Astrocyte (in vitro differentiated cells and primary cell): ENCODE measurements around the gene KRTAP5-3. TPM values are rescaled to one million over a fixed set of nuclear protein-coding genes. Genes with fewer than 3 reads are reported as not detected.

Source experiments
- DNase-seq: peaks from one replicate; pipeline ENCODE4 v3.0.0-alpha.2; 2010; ENCODE audit warnings: low read depth
- FAIRE-seq: peaks from 2 replicates; lab custom pipeline; 2011; peaks lifted over from hg19 to GRCh38; lab: Jason Lieb, UNC
- H2AFZ ChIP-seq: 2 replicates; pipeline ENCODE4 v1.6.0; 2012; ENCODE audit warnings: low read depth, low read length, inconsistent platforms
- H3K27ac ChIP-seq: 2 replicates; pipeline ENCODE4 v1.5.1; 2011; ENCODE audit warnings: low read depth, low read length, inconsistent platforms
- H3K27me3 ChIP-seq: 2 replicates; pipeline ENCODE4 v1.6.0; 2011; ENCODE audit warnings: low read length, inconsistent platforms; ENCODE audit not compliant: insufficient read depth
- H3K36me3 ChIP-seq: 2 replicates; pipeline ENCODE4 v1.5.1; 2011; ENCODE audit warnings: low read length, inconsistent platforms; ENCODE audit not compliant: insufficient read depth
- H3K4me1 ChIP-seq: 2 replicates; pipeline ENCODE4 v1.5.1; 2011; ENCODE audit warnings: low read length, inconsistent platforms; ENCODE audit not compliant: insufficient read depth
- H3K4me2 ChIP-seq: 2 replicates; pipeline ENCODE4 v1.6.0; 2012; ENCODE audit warnings: low read length, inconsistent platforms
- H3K4me3 ChIP-seq: 2 replicates; pipeline ENCODE4 v1.5.1; 2011; ENCODE audit warnings: low read depth, mild to moderate bottlenecking, low read length, inconsistent platforms; ENCODE audit not compliant: insufficient read depth
- H3K79me2 ChIP-seq: 2 replicates; pipeline ENCODE4 v1.6.0; 2012; ENCODE audit warnings: mild to moderate bottlenecking, low read length, inconsistent platforms; ENCODE audit not compliant: insufficient read depth
- H3K9ac ChIP-seq: 2 replicates; pipeline ENCODE4 v1.6.0; 2012; ENCODE audit warnings: mild to moderate bottlenecking, low read length, inconsistent platforms
- H3K9me3 ChIP-seq: 2 replicates; pipeline ENCODE4 v1.5.1; 2012; ENCODE audit warnings: low read depth, mild to moderate bottlenecking, low read length, inconsistent platforms; ENCODE audit not compliant: insufficient read depth
- H4K20me1 ChIP-seq: 2 replicates; pipeline ENCODE4 v1.6.0; 2012; ENCODE audit warnings: low read length, inconsistent platforms; ENCODE audit not compliant: insufficient read depth
- H3K27ac Mint-ChIP-seq: one replicate; pipeline ENCODE4 v1.8.0; 2021; ENCODE audit warnings: mild to moderate bottlenecking, mixed read lengths; ENCODE audit not compliant: unreplicated experiment
- H3K27me3 Mint-ChIP-seq: one replicate; pipeline ENCODE4 v1.8.0; 2021; ENCODE audit warnings: low read depth, mixed read lengths; ENCODE audit not compliant: unreplicated experiment
- H3K36me3 Mint-ChIP-seq: one replicate; pipeline ENCODE4 v1.8.0; 2021; ENCODE audit warnings: low read depth, mixed read lengths; ENCODE audit not compliant: unreplicated experiment
- H3K4me1 Mint-ChIP-seq: one replicate; pipeline ENCODE4 v1.8.0; 2021; ENCODE audit warnings: low read depth, mixed read lengths; ENCODE audit not compliant: unreplicated experiment
- H3K4me3 Mint-ChIP-seq: one replicate; pipeline ENCODE4 v1.8.0; 2021; ENCODE audit warnings: mild to moderate bottlenecking, moderate library complexity, mixed read lengths; ENCODE audit not compliant: unreplicated experiment
- H3K9me3 Mint-ChIP-seq: one replicate; pipeline ENCODE4 v1.8.0; 2021; ENCODE audit warnings: mild to moderate bottlenecking, mixed read lengths; ENCODE audit not compliant: unreplicated experiment
- CTCF ChIP-seq: IDR thresholded peaks from 2 replicates; pipeline ENCODE4 v1.5.1; 2011; ENCODE audit warnings: low read depth, mild to moderate bottlenecking, inconsistent platforms, low read length, moderate library complexity; ENCODE audit not compliant: insufficient read depth
- EZH2 ChIP-seq: IDR thresholded peaks from 2 replicates; pipeline ENCODE4 v1.6.1; 2012; ENCODE audit warnings: mild to moderate bottlenecking, low read length, inconsistent platforms; ENCODE audit not compliant: insufficient read depth
- total RNA-seq: library from RNA; stranded (reverse); gene quantifications from 2 replicates; pipeline ENCODE4 v1.2.1, GENCODE V29; 2021

KRTAP5-3 gene
- total RNA-seq, 1 donor from 2014 or later = not detected

- H3K79me2 ChIP-seq = peaks cover 33% of the 10 kb centered on the region
- H3K27ac ChIP-seq = no peak overlapping the region
- H3K27me3 ChIP-seq = no peaks in the 10 kb centered on the region
- peaks cover 36% of the 10 kb centered on the region for H3K4me1 ChIP-seq
- DNase-seq (no peak), FAIRE-seq (no peak)
- H3K4me3 ChIP-seq = no peak overlapping the region
- no peaks in the 10 kb centered on the region for H3K9me3 ChIP-seq
- Mint-ChIP-seq H3K27me3 (peaks cover 1% of the 10 kb centered on the region), H3K4me1 (peaks cover 4% of the 10 kb centered on the region), H3K4me3 (no peak overlapping the region), H3K9me3 (no peaks in the 10 kb centered on the region), H3K36me3 (peaks cover 4% of the 10 kb centered on the region), H3K27ac (no peak overlapping the region)
- H4K20me1 ChIP-seq = peaks cover 88% of the 10 kb centered on the region
- H3K36me3 ChIP-seq = no peaks in the 10 kb centered on the region
- no peak for TF ChIP-seq EZH2
- no peak for TF ChIP-seq CTCF
- H2AFZ ChIP-seq = no peak overlapping the region
- H3K4me2 ChIP-seq = no peak overlapping the region
- no peak overlapping the region for H3K9ac ChIP-seq
Measured at GRCh38 chr11:1562469-1563148, 45.7 kb downstream of the KRTAP5-3 start.

GRCh38 chr11:1561955-1562354 is 46.3 kb downstream of the KRTAP5-3 start:
- Histone ChIP-seq H3K79me2 (peaks cover 26% of the 10 kb centered on the region), H3K4me2 (no peak overlapping the region), H3K4me1 (peaks cover 37% of the 10 kb centered on the region), H3K9ac (no peak overlapping the region), H3K27ac (no peak overlapping the region), H3K27me3 (no peaks in the 10 kb centered on the region), H3K9me3 (no peaks in the 10 kb centered on the region), H3K4me3 (no peak overlapping the region), H3K36me3 (no peaks in the 10 kb centered on the region), H4K20me1 (peaks cover 81% of the 10 kb centered on the region), H2AFZ (no peak overlapping the region)
- Mint-ChIP-seq H3K4me1 (peaks cover 5% of the 10 kb centered on the region), H3K9me3 (no peaks in the 10 kb centered on the region), H3K4me3 (no peak overlapping the region), H3K27ac (no peak overlapping the region), H3K36me3 (peaks cover 4% of the 10 kb centered on the region), H3K27me3 (peaks cover 3% of the 10 kb centered on the region)
- no peak for DNase-seq
- TF ChIP-seq CTCF = no peak
- no peak for TF ChIP-seq EZH2
- FAIRE-seq = no peak

GRCh38 chr11:1561266-1561665 is 47.0 kb downstream of the KRTAP5-3 start:
- H3K9me3 Mint-ChIP-seq = no peaks in the 10 kb centered on the region
- no peak overlapping the region for H3K4me3 ChIP-seq
- peaks cover 5% of the 10 kb centered on the region for H3K4me1 Mint-ChIP-seq
- H2AFZ ChIP-seq = no peak overlapping the region
- H3K4me3 Mint-ChIP-seq = no peak overlapping the region
- no peaks in the 10 kb centered on the region for H3K9me3 ChIP-seq
- H3K79me2 ChIP-seq = peaks cover 19% of the 10 kb centered on the region
- H3K4me2 ChIP-seq = no peak overlapping the region
- no peak overlapping the region for H3K27ac Mint-ChIP-seq
- FAIRE-seq (no peak), DNase-seq (no peak)
- peaks cover 74% of the 10 kb centered on the region for H4K20me1 ChIP-seq
- no peaks in the 10 kb centered on the region for H3K36me3 ChIP-seq
- no peak overlapping the region for H3K9ac ChIP-seq
- peaks cover 37% of the 10 kb centered on the region for H3K4me1 ChIP-seq
- TF ChIP-seq EZH2 (no peak), CTCF (no peak)
- H3K27me3 ChIP-seq = no peaks in the 10 kb centered on the region
- peaks cover 4% of the 10 kb centered on the region for H3K36me3 Mint-ChIP-seq
- H3K27me3 Mint-ChIP-seq = peaks cover 3% of the 10 kb centered on the region
- H3K27ac ChIP-seq = no peak overlapping the region
